Left renal pelvis (tissue), 4 donors: ENCODE data around the gene SPRR2D. TPM values are rescaled to one million over a fixed set of nuclear protein-coding genes. Genes with fewer than 3 reads are reported as not detected.
"Not testable (repeated sequence)": the region's sequence is repeated elsewhere in the genome, so short reads cannot be mapped to it uniquely, and the experiment has no call there.

ENCODE experiments used
- DNase-seq, 4 donors: peaks; one replicate each; pipeline ENCODE4 v3.0.0-alpha.2; 2013; ENCODE audit warnings: low read depth in 4 of 4, low spot score in 3 of 4
- polyA plus RNA-seq, 4 donors: library from polyadenylated mRNA; unstranded; fragments of 120-200 nt; gene quantifications; one replicate each; pipeline ENCODE4 v1.2.1, GENCODE V29; 2013; ENCODE audit not compliant: insufficient read length in 4 of 4

Gene SPRR2D
- polyA plus RNA-seq, 4 donors, result 0.63 TPM; not detected in 3

- not testable (repeated sequence) for DNase-seq
Measured at GRCh38 chr1:153021829-153022228, 19.1 kb downstream of the SPRR2D start.

DNA sequence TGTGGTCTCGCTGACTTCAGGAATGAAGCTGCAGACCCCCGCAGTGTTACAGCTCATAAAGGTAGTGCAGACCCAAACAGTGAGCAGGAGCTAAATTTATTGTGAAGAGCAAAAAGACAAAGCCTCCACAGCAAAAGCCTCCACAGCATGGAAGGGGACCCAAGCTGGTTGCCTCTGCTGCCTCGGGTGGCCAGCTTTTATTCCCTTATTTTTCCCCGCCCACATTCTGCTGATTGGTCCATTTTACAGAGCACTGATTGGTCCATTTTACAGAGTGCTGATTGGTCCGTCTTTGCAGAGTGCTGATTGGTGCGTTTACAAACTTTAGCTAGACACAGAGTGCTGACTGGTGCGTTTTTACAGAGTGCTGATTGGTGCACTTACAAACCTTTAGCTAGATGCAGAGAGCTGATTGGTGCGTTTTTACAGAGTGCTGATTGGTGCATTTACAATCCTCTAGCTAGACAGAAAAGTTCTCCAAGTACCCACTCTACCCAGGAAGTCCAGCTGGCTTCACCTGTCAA is 29.6 kb downstream of the SPRR2D start:
- not testable (repeated sequence) for DNase-seq

- no peak for DNase-seq
Measured at GRCh38 chr1:153001382-153001781, 39.5 kb downstream of the SPRR2D start, which contains the start of gene SPRR3. TSS of gene SPRR3 (plus strand) at chr1:153001749. CDS start at chr1:153003021, 1,272 bp downstream.

GRCh38 chr1:153000294-153000693 is 40.6 kb downstream of the SPRR2D start:
- no peak for DNase-seq

DNA sequence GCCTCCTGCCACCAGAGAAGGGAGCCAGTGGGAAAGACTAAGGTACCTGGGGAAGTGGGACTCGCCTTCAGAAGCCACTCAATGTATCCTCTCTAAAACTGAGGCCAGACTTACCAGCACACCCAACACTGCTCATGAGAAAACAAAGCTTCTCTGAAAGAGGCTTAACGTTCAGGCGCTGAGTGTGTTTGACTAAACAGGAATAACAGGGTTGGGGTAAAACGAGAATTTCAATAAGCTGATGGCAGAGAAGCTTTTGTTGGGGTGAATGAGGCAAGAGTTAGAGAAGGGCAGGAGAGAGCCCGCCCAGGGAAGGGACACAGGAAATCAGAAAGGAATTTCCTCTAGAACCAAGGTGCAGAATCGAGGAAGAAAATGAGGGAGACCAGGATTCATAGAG is 41.1 kb downstream of the SPRR2D start:
- no peak for DNase-seq

DNA sequence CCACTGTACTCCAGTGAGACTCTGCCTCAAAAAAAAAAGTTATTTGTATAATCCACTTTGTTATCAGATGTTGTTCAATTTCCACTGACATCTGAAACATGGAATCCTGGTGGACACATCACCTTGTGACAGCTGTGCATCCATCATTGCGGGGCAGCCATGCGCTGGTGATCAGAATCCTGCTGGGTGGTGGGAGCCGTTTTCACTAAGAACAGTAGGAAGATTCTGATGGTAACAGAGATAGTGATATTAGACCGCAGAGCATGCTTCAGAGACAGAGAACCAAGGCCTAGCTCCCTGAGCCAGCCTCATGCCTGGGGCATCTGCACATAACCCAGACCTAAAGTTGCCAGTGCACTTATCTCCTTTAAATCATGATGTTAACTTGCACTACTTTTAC is 42.4 kb downstream of the SPRR2D start:
- no peak for DNase-seq

- no peak for DNase-seq
Measured at GRCh38 chr1:152997901-152998300, 43.0 kb downstream of the SPRR2D start.

DNA sequence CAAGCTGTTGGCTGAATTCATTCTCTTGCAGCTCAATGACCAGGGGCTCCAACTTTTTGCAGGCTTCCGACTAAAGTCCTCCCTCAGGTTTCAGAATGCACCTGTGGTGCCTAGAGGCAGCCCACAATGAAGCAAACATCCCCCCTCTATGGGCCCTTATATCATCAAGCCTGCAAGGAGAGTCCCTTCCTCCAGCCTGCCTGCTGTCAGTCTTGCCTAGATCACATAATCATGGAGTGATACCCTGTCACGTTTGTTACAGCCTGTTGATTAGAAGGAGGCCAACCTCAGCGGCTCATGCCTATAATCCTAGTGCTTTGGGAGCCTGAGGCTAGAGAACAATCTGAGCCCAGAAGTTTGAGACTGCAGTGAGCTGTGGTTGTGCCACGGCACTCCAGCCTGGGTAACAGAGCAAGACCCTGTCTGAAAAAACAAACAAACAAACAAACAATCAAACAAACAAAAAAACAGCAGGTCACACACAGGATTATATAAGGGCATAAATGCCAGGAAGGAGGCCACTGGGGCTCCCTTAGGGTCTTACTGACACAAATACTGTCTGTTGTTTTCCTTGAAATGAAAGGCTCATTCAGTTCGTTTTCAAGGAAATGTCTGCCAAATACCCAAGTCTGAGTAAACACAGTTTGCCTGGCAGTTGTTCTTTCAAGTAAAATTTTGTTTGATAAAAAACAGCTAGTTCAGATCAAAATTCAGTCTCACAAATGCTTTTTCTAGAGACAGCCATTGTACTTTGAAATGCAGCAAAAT is 44.1 kb downstream of the SPRR2D start:
- DNase-seq, result no peak

- no peak for DNase-seq
Measured at GRCh38 chr1:152995842-152996241, 45.1 kb downstream of the SPRR2D start.

DNA sequence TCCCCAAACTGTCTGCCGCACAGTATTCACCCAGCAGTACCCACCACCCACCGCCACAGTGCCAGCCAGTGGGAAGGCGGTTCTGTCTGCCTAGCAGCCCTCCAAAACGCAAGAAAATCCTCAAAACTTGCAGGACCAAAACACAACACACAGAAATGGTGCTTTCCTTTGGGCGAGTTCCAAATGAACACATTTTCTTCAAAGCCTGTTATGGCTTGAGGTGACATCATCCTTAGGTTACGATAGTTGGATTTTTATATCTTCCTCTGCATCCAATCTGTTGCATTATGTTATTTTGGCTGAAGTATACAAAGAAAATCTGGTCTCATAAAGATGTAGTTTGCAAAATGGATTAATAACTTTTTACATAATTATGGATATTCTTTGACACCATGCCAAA is 47.7 kb downstream of the SPRR2D start:
- no peak for DNase-seq

Other genes with a start within 250 kb of the SPRR2D start
- gene LCE1D, start 244.4 kb downstream of the SPRR2D start, polyA plus RNA-seq, result not detected
- gene LCE1C, start 234.5 kb downstream of the SPRR2D start, polyA plus RNA-seq, result not detected
- gene LCE1B, start 229.1 kb downstream of the SPRR2D start, polyA plus RNA-seq, result not detected
- gene LCE1A, start 213.6 kb downstream of the SPRR2D start, polyA plus RNA-seq, result not detected
- gene LCE6A, start 198.3 kb downstream of the SPRR2D start, polyA plus RNA-seq, result not detected
- gene LCE7A, start 181.1 kb downstream of the SPRR2D start, polyA plus RNA-seq, result not detected
- gene SMCP, start 162.8 kb downstream of the SPRR2D start, polyA plus RNA-seq, result not detected
- gene IVL, start 132.6 kb downstream of the SPRR2D start, polyA plus RNA-seq, result under 1 TPM in 3 of 4 donors, not detected in 1; 0.13 to 0.62 (median 0.37) TPM
- gene SPRR5, start 93.9 kb downstream of the SPRR2D start, polyA plus RNA-seq, result not detected
- gene SPRR4, start 70.5 kb downstream of the SPRR2D start, polyA plus RNA-seq, result not detected
- gene SPRR1A, start 57.0 kb downstream of the SPRR2D start, polyA plus RNA-seq, result under 1 TPM in 1 of 4 donors, not detected in 3; 0.73 TPM
- 1 to 10 TPM in 1 of 4 donors, under 1 TPM in 2, not detected in 1; 0.32 to 1.2 (median 0.63) TPM for gene SPRR3, start 39.4 kb downstream of the SPRR2D start, polyA plus RNA-seq
- gene SPRR1B, start 9.9 kb downstream of the SPRR2D start, polyA plus RNA-seq, result not detected
- under 1 TPM in 1 of 4 donors, not detected in 3; 0.57 TPM for gene SPRR2A, start 16.4 kb upstream of the SPRR2D start, polyA plus RNA-seq
- gene SPRR2B, start 30.5 kb upstream of the SPRR2D start, polyA plus RNA-seq, result 1 to 10 TPM in 1 of 4 donors, not detected in 3; 3.2 TPM
- gene SPRR2E, start 53.4 kb upstream of the SPRR2D start, polyA plus RNA-seq, result under 1 TPM in 1 of 4 donors, not detected in 3; 0.29 TPM
- gene SPRR2F, start 72.4 kb upstream of the SPRR2D start, polyA plus RNA-seq, result 10 to 100 TPM in 1 of 4 donors, under 1 TPM in 1, not detected in 2; 0.42 to 11.8 TPM
- gene SPRR2G, start 109.8 kb upstream of the SPRR2D start, polyA plus RNA-seq, result not detected
- gene LELP1, start 162.3 kb upstream of the SPRR2D start, polyA plus RNA-seq, result not detected
- gene PRR9, start 176.5 kb upstream of the SPRR2D start, polyA plus RNA-seq, result not detected
- not detected for gene LORICRIN, start 218.6 kb upstream of the SPRR2D start, polyA plus RNA-seq